A549 (cell line): ENCODE data around the gene RPL23. TPM values are rescaled to one million over a fixed set of nuclear protein-coding genes. Genes with fewer than 3 reads are reported as not detected.
A peak's percentile ranks its signal among the peaks of the same experiment; 100 is the strongest.

ENCODE experiments used
- ATAC-seq, 2 experiments: fragments of 200-7000 bp in 1 of 2; fragments of >200 bp in 1 of 2; cut with Nextera tagmentation in 1 of 2; cut with Tn5 transposase in 1 of 2; 3 replicates each; pipeline versions ENCODE4 v1.8.0 to v1.9.1; 2018 to 2020; ENCODE audit warnings: mild to moderate bottlenecking in 1 of 2, moderate library complexity in 1 of 2
- CTCF ChIA-PET: fragments of 300-600 bp; sonication (Branson Sonifier 250); formaldehyde crosslinking; extraction: SDS; loops from one replicate; lab custom pipeline; 2021; ENCODE audit warnings: antibody characterized with exemption, inconsistent platforms; lab: Yijun Ruan, JAX
- POLR2A ChIA-PET: fragments of 350-600 bp; formaldehyde crosslinking; extraction: SDS; loops from one replicate; lab custom pipeline; 2021; ENCODE audit warnings: antibody characterized with exemption, inconsistent platforms; lab: Yijun Ruan, JAX
- DNase-seq, 2 experiments: peaks; one replicate each; pipeline versions ENCODE4 v3.0.0 to v3.0.0-alpha.2; 2011 to 2016; ENCODE audit warnings: low read depth in 1 of 2, low spot score in 1 of 2
- FAIRE-seq: peaks from 2 replicates; lab custom pipeline; 2011; peaks lifted over from hg19 to GRCh38; lab: Jason Lieb, UNC
- H3K27ac ChIP-seq, 2 experiments: fragments of >200 bp; sonication (Bioruptor Twin); formaldehyde crosslinking; 3 replicates each; pipeline ENCODE4 v1.5.1; 2016 to 2017
- H3K4me1 ChIP-seq: fragments of >200 bp; sonication (Bioruptor Twin); formaldehyde crosslinking; 3 replicates; pipeline ENCODE4 v1.6.1; 2016
- H3K4me2 ChIP-seq: fragments of >200 bp; sonication (Bioruptor Twin); formaldehyde crosslinking; 3 replicates; pipeline ENCODE4 v1.6.1; 2016
- H3K4me3 ChIP-seq: fragments of >200 bp; sonication (Bioruptor Twin); formaldehyde crosslinking; 3 replicates; pipeline ENCODE4 v1.5.1; 2016
- H3K9me3 ChIP-seq: fragments of >200 bp; sonication (Bioruptor Twin); formaldehyde crosslinking; 3 replicates; pipeline ENCODE4 v1.6.1; 2016
- CEBPB ChIP-seq, 2 experiments: fragments of >200 bp in 1 of 2; sonication (Bioruptor Twin) in 1 of 2; formaldehyde crosslinking in 1 of 2; IDR thresholded peaks; 2 replicates each; pipeline ENCODE4 v1.6.1; 2012 to 2016
- EHF ChIP-seq: fragments of 250-450 bp; sonication (Bioruptor Pico); IDR thresholded peaks from 2 replicates; pipeline ENCODE4 v1.5.0; 2020; ENCODE audit warnings: mild to moderate bottlenecking
- EHMT2 ChIP-seq: fragments of 200-600 bp; sonication (generic); IDR thresholded peaks from 2 replicates; pipeline ENCODE4 v1.6.1; 2016; ENCODE audit warnings: antibody characterized with exemption, low read depth, mild to moderate bottlenecking, moderate library complexity
- FOSB ChIP-seq: fragments of 250-450 bp; sonication (Bioruptor Pico); IDR thresholded peaks from 2 replicates; pipeline ENCODE4 v1.5.0; 2020; ENCODE audit warnings: mild to moderate bottlenecking, moderate library complexity
- GATA3 ChIP-seq: IDR thresholded peaks from 2 replicates; pipeline ENCODE4 v1.6.1; 2012; ENCODE audit warnings: borderline replicate concordance
- HOXA7 ChIP-seq: fragments of 250-450 bp; sonication (Bioruptor Pico); IDR thresholded peaks from 2 replicates; pipeline ENCODE4 v1.5.0; 2020; ENCODE audit warnings: mild to moderate bottlenecking, moderate library complexity
- HOXB5 ChIP-seq: fragments of 250-450 bp; sonication (Bioruptor Pico); IDR thresholded peaks from 2 replicates; pipeline ENCODE4 v1.5.0; 2020; ENCODE audit warnings: mild to moderate bottlenecking, moderate library complexity
- JUNB ChIP-seq: fragments of >200 bp; sonication (Bioruptor Twin); formaldehyde crosslinking; IDR thresholded peaks from 2 replicates; pipeline ENCODE4 v1.6.1; 2016
- MAFK ChIP-seq: fragments of 450-650 bp; IDR thresholded peaks from 2 replicates; pipeline ENCODE4 v1.6.1; 2014; ENCODE audit not compliant: partially characterized antibody
- NR3C1 ChIP-seq: fragments of >200 bp; sonication (Bioruptor Twin); formaldehyde crosslinking; IDR thresholded peaks from 3 replicates; pipeline ENCODE4 v1.6.1; 2017
- RAD21 ChIP-seq, 2 experiments: fragments of >200 bp in 1 of 2; sonication (Bioruptor Twin) in 1 of 2; formaldehyde crosslinking in 1 of 2; IDR thresholded peaks in 1 of 2; conservative IDR thresholded peaks in 1 of 2; 2 replicates in 1 of 2; 3 replicates in 1 of 2; pipeline ENCODE4 v1.6.1; 2012 to 2018; ENCODE audit warnings: inconsistent platforms in 1 of 2
- RARB ChIP-seq: fragments of 250-450 bp; sonication (Bioruptor Pico); IDR thresholded peaks from 2 replicates; pipeline ENCODE4 v1.8.0; 2021; ENCODE audit warnings: mild to moderate bottlenecking, moderate library complexity
- SMC3 ChIP-seq: fragments of >200 bp; sonication (Bioruptor Twin); formaldehyde crosslinking; IDR thresholded peaks from 3 replicates; pipeline ENCODE4 v1.6.1; 2018; ENCODE audit warnings: inconsistent platforms
- SREBF2 ChIP-seq: fragments of 450-650 bp; IDR thresholded peaks from 2 replicates; pipeline ENCODE4 v1.6.1; 2014; ENCODE audit warnings: mild to moderate bottlenecking, moderate library complexity
- TFCP2L1 ChIP-seq: fragments of 250-450 bp; sonication (Bioruptor Pico); IDR thresholded peaks from 2 replicates; pipeline ENCODE4 v1.5.0; 2021; ENCODE audit warnings: mild to moderate bottlenecking
- TP53 ChIP-seq: fragments of 250-450 bp; sonication (Bioruptor Pico); IDR thresholded peaks from 2 replicates; pipeline ENCODE4 v1.5.0; 2021; ENCODE audit warnings: mild to moderate bottlenecking, moderate library complexity
- ZC3H11A ChIP-seq: fragments of 450-650 bp; IDR thresholded peaks from 2 replicates; pipeline ENCODE4 v1.6.1; 2014; ENCODE audit warnings: antibody characterized with exemption, mild to moderate bottlenecking
- WGBS: methylation state at CpG from one replicate; pipeline ENCODE4 v1.1.6; 2017; ENCODE audit errors: missing lambda C conversion rate; 5-methylcytosine and 5-hydroxymethylcytosine counted together
- polyA plus RNA-seq, 4 experiments: library from polyadenylated mRNA; depleted of rRNA in 3 of 4; stranded (reverse); fragments of >200 nt; fragmentation: RNase III in 1 of 4; extraction: RNeasy Plus Mini Kit Qiagen cat#74134 plus additional on column Dnase treatment in 1 of 4; gene quantifications; 2 replicates in 3 of 4; 3 replicates in 1 of 4; pipeline ENCODE4 v1.2.3, GENCODE V29; 2011 to 2017
- TF ChIP-seq, protein P1 (sequence below): fragments of 250-450 bp; sonication (Bioruptor Pico); IDR thresholded peaks from 2 replicates; pipeline ENCODE4 v1.5.0; 2021; ENCODE audit warnings: mild to moderate bottlenecking, moderate library complexity, borderline replicate concordance
- TF ChIP-seq, protein P2 (sequence below): fragments of >200 bp; sonication (Bioruptor Twin); formaldehyde crosslinking; IDR thresholded peaks from 3 replicates; pipeline ENCODE4 v1.5.1; 2016

Gene RPL23
- polyA plus RNA-seq, 2 of the 4 experiments (the other 2 are of a cell fraction) = 2,715 to 2,969 TPM

DNA sequence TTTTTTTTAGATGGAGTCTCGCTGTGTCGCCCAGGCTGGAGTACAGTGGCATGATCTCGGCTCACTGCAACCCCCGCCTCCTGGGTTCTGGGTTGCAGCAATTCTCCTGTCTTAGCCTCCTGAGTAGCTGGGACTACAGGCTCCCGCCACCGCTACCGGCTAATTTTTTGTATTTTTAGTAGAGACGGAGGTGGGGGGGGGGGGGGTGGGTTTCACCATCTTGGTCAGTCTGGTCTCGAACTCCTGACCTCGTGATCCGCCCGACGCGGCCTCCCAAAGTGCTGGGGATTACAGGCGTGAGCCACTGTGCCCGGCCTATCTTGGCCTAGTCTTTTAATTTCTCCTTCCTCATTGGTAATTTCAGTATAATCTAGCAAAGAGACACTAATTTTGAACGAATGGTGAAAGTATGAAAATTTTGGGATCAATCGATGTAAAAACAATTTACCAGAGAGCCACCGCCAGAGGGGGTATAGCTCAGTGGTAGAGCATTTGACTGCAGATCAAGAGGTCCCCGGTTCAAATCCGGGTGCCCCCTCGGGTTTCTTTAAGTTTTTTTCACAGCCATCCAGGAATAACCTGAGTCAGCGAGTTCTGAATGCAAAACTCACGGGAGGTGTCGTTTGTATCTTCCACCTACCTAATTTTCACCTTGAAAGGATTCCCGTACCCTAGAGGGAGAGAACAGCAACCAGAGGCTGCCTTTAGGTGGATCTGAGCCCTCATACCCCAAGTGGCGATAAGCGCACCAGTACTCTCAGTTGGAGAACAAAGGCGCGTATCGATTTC is 13.9 kb upstream of the RPL23 start (continued):
- peak in 1 of 2 experiments; percentile 18; a peak in 1 of 5 replicates for TF ChIP-seq RAD21 (conservative IDR thresholded peaks at IDR 0.05 in 1 of 2, IDR thresholded peaks at IDR 0.05 in 1 of 2)
- peak in 1 of 2 experiments; percentile 44; a peak in 2 of 4 replicates for TF ChIP-seq CEBPB (IDR thresholded peaks at IDR 0.05)
- TF ChIP-seq, protein P1, sequence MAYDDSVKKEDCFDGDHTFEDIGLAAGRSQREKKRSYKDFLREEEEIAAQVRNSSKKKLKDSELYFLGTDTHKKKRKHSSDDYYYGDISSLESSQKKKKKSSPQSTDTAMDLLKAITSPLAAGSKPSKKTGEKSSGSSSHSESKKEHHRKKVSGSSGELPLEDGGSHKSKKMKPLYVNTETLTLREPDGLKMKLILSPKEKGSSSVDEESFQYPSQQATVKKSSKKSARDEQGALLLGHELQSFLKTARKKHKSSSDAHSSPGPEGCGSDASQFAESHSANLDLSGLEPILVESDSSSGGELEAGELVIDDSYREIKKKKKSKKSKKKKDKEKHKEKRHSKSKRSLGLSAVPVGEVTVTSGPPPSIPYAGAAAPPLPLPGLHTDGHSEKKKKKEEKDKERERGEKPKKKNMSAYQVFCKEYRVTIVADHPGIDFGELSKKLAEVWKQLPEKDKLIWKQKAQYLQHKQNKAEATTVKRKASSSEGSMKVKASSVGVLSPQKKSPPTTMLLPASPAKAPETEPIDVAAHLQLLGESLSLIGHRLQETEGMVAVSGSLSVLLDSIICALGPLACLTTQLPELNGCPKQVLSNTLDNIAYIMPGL (CRISPR knock-in tag) = peak; percentile 96
- peak; percentile 74; the same call in 1 of the 2 replicates for TF ChIP-seq HOXB5 (CRISPR knock-in tag)
- peak; percentile 12; the same call in 1 of the 2 replicates for TF ChIP-seq EHF
- TF ChIP-seq MAFK = peak; percentile 100
- no peak for TF ChIP-seq JUNB
- TF ChIP-seq, protein P2, sequence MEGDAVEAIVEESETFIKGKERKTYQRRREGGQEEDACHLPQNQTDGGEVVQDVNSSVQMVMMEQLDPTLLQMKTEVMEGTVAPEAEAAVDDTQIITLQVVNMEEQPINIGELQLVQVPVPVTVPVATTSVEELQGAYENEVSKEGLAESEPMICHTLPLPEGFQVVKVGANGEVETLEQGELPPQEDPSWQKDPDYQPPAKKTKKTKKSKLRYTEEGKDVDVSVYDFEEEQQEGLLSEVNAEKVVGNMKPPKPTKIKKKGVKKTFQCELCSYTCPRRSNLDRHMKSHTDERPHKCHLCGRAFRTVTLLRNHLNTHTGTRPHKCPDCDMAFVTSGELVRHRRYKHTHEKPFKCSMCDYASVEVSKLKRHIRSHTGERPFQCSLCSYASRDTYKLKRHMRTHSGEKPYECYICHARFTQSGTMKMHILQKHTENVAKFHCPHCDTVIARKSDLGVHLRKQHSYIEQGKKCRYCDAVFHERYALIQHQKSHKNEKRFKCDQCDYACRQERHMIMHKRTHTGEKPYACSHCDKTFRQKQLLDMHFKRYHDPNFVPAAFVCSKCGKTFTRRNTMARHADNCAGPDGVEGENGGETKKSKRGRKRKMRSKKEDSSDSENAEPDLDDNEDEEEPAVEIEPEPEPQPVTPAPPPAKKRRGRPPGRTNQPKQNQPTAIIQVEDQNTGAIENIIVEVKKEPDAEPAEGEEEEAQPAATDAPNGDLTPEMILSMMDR = peak; percentile 3; the same call in 1 of the 3 replicates

DNA sequence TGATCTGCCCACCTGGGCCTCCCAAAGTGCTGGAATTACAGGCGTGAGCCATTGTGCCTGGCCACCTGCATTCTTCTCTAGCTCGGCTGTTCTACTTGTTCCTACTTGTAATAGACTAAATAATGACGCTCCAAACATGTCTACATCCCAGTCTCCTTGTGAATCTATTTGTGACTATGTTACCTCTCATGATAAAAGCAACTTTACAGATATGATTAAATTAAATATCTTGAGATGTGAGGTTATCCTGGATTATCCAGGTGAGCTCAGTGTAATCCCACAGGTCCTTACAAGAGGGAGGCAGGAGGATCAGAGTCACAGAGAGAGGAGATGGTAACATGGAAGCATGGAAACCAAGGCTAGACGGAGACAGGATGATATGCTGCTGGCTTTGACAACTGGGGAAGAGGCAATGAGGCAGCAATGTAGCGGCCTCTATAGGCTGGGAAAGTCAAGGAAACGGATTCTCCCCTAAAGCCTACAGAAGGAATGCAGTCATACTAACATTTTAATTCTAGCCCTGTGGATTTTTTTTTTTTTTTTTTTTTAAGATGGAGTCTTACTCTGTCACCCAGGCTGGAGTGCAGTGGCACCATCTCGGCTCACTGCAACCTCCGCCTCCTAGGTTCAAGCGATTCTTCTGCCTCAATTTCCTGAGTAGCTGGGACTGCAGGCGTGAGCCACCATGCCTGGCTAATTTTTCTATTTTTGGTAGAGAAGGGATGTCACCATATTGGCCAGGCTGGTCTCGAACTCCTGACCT is 11.3 kb upstream of the RPL23 start:
- H3K4me3 ChIP-seq = no peak overlapping the region
- DNase-seq (peak in 1 of 2 experiments; percentile 78), FAIRE-seq (no peak), ATAC-seq (no peak)
- H3K27ac ChIP-seq = no peak overlapping the region
- H3K9me3 ChIP-seq = no peaks in the 10 kb centered on the region
- no peak overlapping the region for H3K4me2 ChIP-seq
- 59% methylated on average over 11 of the region's 11 CpGs for WGBS
- ChIA-PET POLR2A (no interaction called here), CTCF (interaction anchor here (0.5 to 1.4 kb wide), 4 partner anchors 10 to 529 kb away, joined by 3 to 7 read pairs (median 3); no protein-coding TSS in a partner anchor)
- TF ChIP-seq TFCP2L1 (CRISPR knock-in tag) (no peak), ZC3H11A (no peak), RAD21 (conservative IDR thresholded peaks at IDR 0.05 in 1 of 2, IDR thresholded peaks at IDR 0.05 in 1 of 2) (peak in 1 of 2 experiments; percentile 59; a peak in 2 of 5 replicates), EHMT2 (0 out of 2 replicates have a peak, but pooled peaks have one; percentile 36)
- TF ChIP-seq, protein P2 = peak; percentile 34; the same call in 2 of the 3 replicates
- H3K4me1 ChIP-seq = peaks cover 8% of the 10 kb centered on the region; the same call in 1 of the 3 replicates

DNA sequence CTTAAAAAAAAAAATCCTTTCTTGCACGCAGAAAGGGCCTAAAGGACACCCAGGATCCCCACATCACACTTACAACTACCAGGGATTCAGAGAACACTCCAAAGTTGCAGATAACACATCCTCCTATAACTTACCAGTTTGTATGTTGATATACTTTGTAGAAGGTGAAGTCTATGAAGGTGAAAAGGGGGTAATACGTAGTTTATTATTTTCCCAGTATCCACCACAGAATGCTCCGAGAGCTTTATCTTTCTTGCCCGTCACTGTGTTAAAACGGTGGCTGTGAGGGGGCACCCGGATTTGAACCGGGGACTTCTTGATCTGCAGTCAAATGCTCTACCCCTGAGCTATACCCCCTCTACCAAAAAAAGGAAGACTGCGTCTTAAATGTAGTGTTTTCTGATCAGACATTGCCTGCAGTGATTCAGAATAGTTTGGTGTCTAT is 7.9 kb upstream of the RPL23 start:
- CTCF ChIA-PET = interaction anchor here (0.8 to 1.4 kb wide), 3 partner anchors 10 to 130 kb away, joined by 3 to 4 read pairs (median 3); no protein-coding TSS in a partner anchor
- TF ChIP-seq SMC3 (0 out of 3 replicates have a peak, but pooled peaks have one; percentile 8), CEBPB (IDR thresholded peaks at IDR 0.05) (0 out of 4 replicates have a peak, but pooled peaks of 1 of the 2 experiments have one; percentile 35), RARB (CRISPR knock-in tag) (peak; percentile 75; the same call in 1 of the 2 replicates), HOXA7 (CRISPR knock-in tag) (peak; percentile 80; the same call in 1 of the 2 replicates), GATA3 (no peak), TP53 (CRISPR knock-in tag) (0 out of 2 replicates have a peak, but pooled peaks have one; percentile 72), TFCP2L1 (CRISPR knock-in tag) (peak; percentile 78; the same call in 1 of the 2 replicates), FOSB (CRISPR knock-in tag) (peak; percentile 88), NR3C1 (no peak), SREBF2 (peak; percentile 68)

More for the DNA sequence above, 7.9 kb upstream of the RPL23 start:
- Histone ChIP-seq H3K4me3 (no peak overlapping the region), H3K4me1 (peaks cover 8% of the 10 kb centered on the region; the same call in 1 of the 3 replicates), H3K4me2 (no peak overlapping the region), H3K27ac (no peak overlapping the region), H3K9me3 (no peaks in the 10 kb centered on the region)
- peak; percentile 88 for FAIRE-seq
- DNase-seq = peak; percentile 81 to 91
- POLR2A ChIA-PET = interaction anchor here (0.6 to 1.3 kb wide), 2 partner anchors 8 to 15 kb away, joined by 3 to 4 read pairs; partner anchors contain the start of gene LASP1
- 12% methylated on average over 8 of the region's 8 CpGs for WGBS
- peak; percentile 93 to 96 for ATAC-seq
